NT2/D1 (cell line): ENCODE data around the gene ZNF268.

Source experiments
- DNase-seq: peaks from one replicate; pipeline ENCODE4 v3.0.0-alpha.2; 2011; ENCODE audit warnings: low read depth, low spot score
- H3K27me3 ChIP-seq: 2 replicates; pipeline ENCODE4 v1.6.0; 2011; ENCODE audit warnings: mild to moderate bottlenecking; ENCODE audit not compliant: insufficient read length, insufficient read depth
- H3K36me3 ChIP-seq: 2 replicates; pipeline ENCODE4 v1.6.1; 2011; ENCODE audit warnings: mild to moderate bottlenecking, low read length, mixed read lengths; ENCODE audit not compliant: insufficient read depth, insufficient read length
- H3K4me1 ChIP-seq: 2 replicates; pipeline ENCODE4 v1.5.1; 2011; ENCODE audit not compliant: insufficient read depth, insufficient read length
- H3K4me3 ChIP-seq: 2 replicates; pipeline ENCODE4 v1.5.1; 2011; ENCODE audit warnings: low read depth; ENCODE audit not compliant: insufficient read length
- H3K9ac ChIP-seq: 2 replicates; pipeline ENCODE4 v1.6.0; 2011; ENCODE audit warnings: low read depth; ENCODE audit not compliant: insufficient read length
- H3K9me3 ChIP-seq: 2 replicates; pipeline ENCODE4 v1.5.1; 2011; ENCODE audit warnings: mild to moderate bottlenecking, low read length; ENCODE audit not compliant: insufficient read depth
- SUZ12 ChIP-seq: IDR thresholded peaks from 2 replicates; pipeline ENCODE4 v1.6.1; 2011; ENCODE audit not compliant: insufficient read length, insufficient read depth; ENCODE audit errors: extremely low read depth
- YY1 ChIP-seq: IDR thresholded peaks from 2 replicates; pipeline ENCODE4 v1.6.1; 2011; ENCODE audit not compliant: insufficient read length, insufficient read depth
- ZNF274 ChIP-seq: IDR thresholded peaks from 2 replicates; pipeline ENCODE4 v1.6.1; 2011; ENCODE audit warnings: mild to moderate bottlenecking, low read depth, low read length

Gene ZNF268

GRCh38 chr12:133226690-133227089, 45.4 kb downstream of the ZNF268 start:
- Histone ChIP-seq H3K36me3 (no peaks in the 10 kb centered on the region), H3K27me3 (no peaks in the 10 kb centered on the region), H3K4me1 (no peaks in the 10 kb centered on the region), H3K4me3 (no peak overlapping the region), H3K9me3 (peaks cover 8% of the 10 kb centered on the region; the same call in 1 of the 2 replicates), H3K9ac (no peak overlapping the region)
- no peak for DNase-seq
- TF ChIP-seq ZNF274 (no peak), YY1 (no peak), SUZ12 (no peak)

GRCh38 chr12:133227281-133227852, 46.1 kb downstream of the ZNF268 start:
- Histone ChIP-seq H3K9ac (no peak overlapping the region), H3K27me3 (no peaks in the 10 kb centered on the region), H3K36me3 (no peaks in the 10 kb centered on the region), H3K9me3 (peaks cover 6% of the 10 kb centered on the region; the same call in 1 of the 2 replicates), H3K4me3 (no peak overlapping the region), H3K4me1 (no peaks in the 10 kb centered on the region)
- DNase-seq = no peak
- TF ChIP-seq ZNF274 (no peak), SUZ12 (no peak), YY1 (no peak)

- DNase-seq = no peak
- H3K4me1 ChIP-seq = no peaks in the 10 kb centered on the region
These were observed 49.7 kb downstream of the ZNF268 start for GRCh38 chr12:133231001-133231400.

GRCh38 chr12:133233006-133233405, 51.7 kb downstream of the ZNF268 start:
- H3K9ac ChIP-seq = no peak overlapping the region
- peaks cover 4% of the 10 kb centered on the region; the same call in 1 of the 2 replicates for H3K9me3 ChIP-seq
- no peaks in the 10 kb centered on the region for H3K4me1 ChIP-seq
- H3K4me3 ChIP-seq = no peak overlapping the region
- H3K27me3 ChIP-seq = peaks cover 8% of the 10 kb centered on the region
- TF ChIP-seq YY1 (no peak), ZNF274 (no peak), SUZ12 (no peak)
- DNase-seq = no peak
- no peaks in the 10 kb centered on the region for H3K36me3 ChIP-seq

More at GRCh38 chr12:133231001-133231400, 49.7 kb downstream of the ZNF268 start:
- Histone ChIP-seq H3K36me3 (no peaks in the 10 kb centered on the region), H3K27me3 (no peaks in the 10 kb centered on the region), H3K9ac (no peak overlapping the region), H3K4me3 (no peak overlapping the region), H3K9me3 (peaks cover 4% of the 10 kb centered on the region; the same call in 1 of the 2 replicates)
- TF ChIP-seq ZNF274 (no peak), YY1 (no peak), SUZ12 (no peak)

- DNase-seq = no peak
- Histone ChIP-seq H3K4me3 (no peak overlapping the region), H3K9me3 (peaks cover 6% of the 10 kb centered on the region; the same call in 1 of the 2 replicates), H3K4me1 (no peaks in the 10 kb centered on the region), H3K9ac (no peak overlapping the region), H3K27me3 (peaks cover 8% of the 10 kb centered on the region), H3K36me3 (no peaks in the 10 kb centered on the region)
- TF ChIP-seq ZNF274 (no peak), YY1 (no peak), SUZ12 (no peak)
These were observed 52.8 kb downstream of the ZNF268 start for GRCh38 chr12:133233993-133234564.

GRCh38 chr12:133234971-133235370, 53.7 kb downstream of the ZNF268 start:
- no peaks in the 10 kb centered on the region for H3K36me3 ChIP-seq
- H3K9ac ChIP-seq = no peak overlapping the region
- H3K4me1 ChIP-seq = no peaks in the 10 kb centered on the region
- peaks cover 12% of the 10 kb centered on the region; the same call in 1 of the 2 replicates for H3K9me3 ChIP-seq
- peaks cover 8% of the 10 kb centered on the region for H3K27me3 ChIP-seq
- TF ChIP-seq YY1 (no peak), ZNF274 (no peak)
- no peak overlapping the region for H3K4me3 ChIP-seq
- DNase-seq = no peak

GRCh38 chr12:133235401-133236112, 54.3 kb downstream of the ZNF268 start, which contains the start of gene ANHX:
ANHX (minus strand) TSS chr12:133235877; CDS start chr12:133234356, 1,521 bp downstream.
- TF ChIP-seq ZNF274 (no peak), SUZ12 (no peak), YY1 (no peak)
- Histone ChIP-seq H3K4me1 (no peaks in the 10 kb centered on the region), H3K27me3 (peaks cover 14% of the 10 kb centered on the region), H3K9me3 (peaks cover 9% of the 10 kb centered on the region; the same call in 1 of the 2 replicates), H3K9ac (peak within 1 kb of the TSS; percentile 74), H3K4me3 (peak within 1 kb of the TSS; percentile 64), H3K36me3 (no peaks in the 10 kb centered on the region)
- no peak for DNase-seq
